GM12878 (cell line): ENCODE data around the gene RANBP9.

Source experiments
- FOXM1 ChIP-seq: IDR thresholded peaks from 2 replicates; pipeline ENCODE4 v1.6.1; 2012; ENCODE audit warnings: low read depth, mild to moderate bottlenecking, inconsistent platforms, low read length, moderate library complexity
- PML ChIP-seq: IDR thresholded peaks from 2 replicates; pipeline ENCODE4 v1.6.1; 2012; ENCODE audit warnings: low read length, inconsistent platforms
- POLR2A ChIP-seq: IDR thresholded peaks from 2 replicates; pipeline ENCODE4 v1.6.1; 2011; ENCODE audit warnings: low read depth, mild to moderate bottlenecking, low read length
- POLR2AphosphoS5 ChIP-seq: IDR thresholded peaks from 2 replicates; pipeline ENCODE4 v1.6.1; 2011; ENCODE audit warnings: mild to moderate bottlenecking, low read length, inconsistent platforms
- RAD21 ChIP-seq: IDR thresholded peaks from 2 replicates; pipeline ENCODE4 v1.6.1; 2011; ENCODE audit warnings: mild to moderate bottlenecking, low read depth, low read length, moderate library complexity; ENCODE audit not compliant: insufficient read depth
- SREBF1 ChIP-seq: IDR thresholded peaks from 2 replicates; pipeline ENCODE4 v1.6.1; 2012; ENCODE audit warnings: mild to moderate bottlenecking, low read length
- TF ChIP-seq, protein P1 (sequence below): fragments of 450-650 bp; IDR thresholded peaks from 2 replicates; pipeline ENCODE4 v1.6.1; 2016; ENCODE audit warnings: mild to moderate bottlenecking, moderate library complexity, borderline replicate concordance
- TF ChIP-seq, protein P2 (sequence below), 3 experiments: IDR thresholded peaks in 2 of 3; conservative IDR thresholded peaks in 1 of 3; 2 replicates each; pipeline ENCODE4 v1.5.1; 2011; ENCODE audit warnings: low read depth in 3 of 3, low read length in 3 of 3, mild to moderate bottlenecking in 3 of 3, control low read depth in 2 of 3, moderate library complexity in 2 of 3, inconsistent platforms in 1 of 3, mixed read lengths in 1 of 3; ENCODE audit not compliant: control insufficient read depth in 2 of 3, insufficient read depth in 1 of 3; ENCODE audit errors: extremely low read depth in 1 of 3

DNA sequence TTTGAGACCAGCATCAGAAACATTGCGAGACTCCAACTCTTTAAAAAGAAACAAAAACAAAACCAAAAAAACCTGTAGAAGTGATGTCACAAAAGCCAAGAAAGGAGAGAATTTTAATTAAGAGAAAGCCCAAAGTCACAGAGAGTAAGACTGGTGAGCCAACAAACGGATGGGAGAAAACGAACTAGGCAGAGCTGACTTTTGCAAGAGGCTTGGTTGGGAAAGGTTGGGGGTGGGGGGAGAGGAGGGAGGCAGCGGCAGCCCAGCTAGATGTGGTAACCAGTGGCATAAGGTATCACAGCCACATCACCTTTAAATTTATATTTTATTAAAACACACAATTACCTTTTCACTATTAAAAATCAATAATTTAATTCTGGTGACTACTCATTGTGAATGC is 73.0 kb downstream of the RANBP9 start:
- TF ChIP-seq RAD21 (no peak), POLR2AphosphoS5 (no peak), SREBF1 (no peak), POLR2A (no peak), FOXM1 (no peak), PML (no peak)
- TF ChIP-seq, protein P1, sequence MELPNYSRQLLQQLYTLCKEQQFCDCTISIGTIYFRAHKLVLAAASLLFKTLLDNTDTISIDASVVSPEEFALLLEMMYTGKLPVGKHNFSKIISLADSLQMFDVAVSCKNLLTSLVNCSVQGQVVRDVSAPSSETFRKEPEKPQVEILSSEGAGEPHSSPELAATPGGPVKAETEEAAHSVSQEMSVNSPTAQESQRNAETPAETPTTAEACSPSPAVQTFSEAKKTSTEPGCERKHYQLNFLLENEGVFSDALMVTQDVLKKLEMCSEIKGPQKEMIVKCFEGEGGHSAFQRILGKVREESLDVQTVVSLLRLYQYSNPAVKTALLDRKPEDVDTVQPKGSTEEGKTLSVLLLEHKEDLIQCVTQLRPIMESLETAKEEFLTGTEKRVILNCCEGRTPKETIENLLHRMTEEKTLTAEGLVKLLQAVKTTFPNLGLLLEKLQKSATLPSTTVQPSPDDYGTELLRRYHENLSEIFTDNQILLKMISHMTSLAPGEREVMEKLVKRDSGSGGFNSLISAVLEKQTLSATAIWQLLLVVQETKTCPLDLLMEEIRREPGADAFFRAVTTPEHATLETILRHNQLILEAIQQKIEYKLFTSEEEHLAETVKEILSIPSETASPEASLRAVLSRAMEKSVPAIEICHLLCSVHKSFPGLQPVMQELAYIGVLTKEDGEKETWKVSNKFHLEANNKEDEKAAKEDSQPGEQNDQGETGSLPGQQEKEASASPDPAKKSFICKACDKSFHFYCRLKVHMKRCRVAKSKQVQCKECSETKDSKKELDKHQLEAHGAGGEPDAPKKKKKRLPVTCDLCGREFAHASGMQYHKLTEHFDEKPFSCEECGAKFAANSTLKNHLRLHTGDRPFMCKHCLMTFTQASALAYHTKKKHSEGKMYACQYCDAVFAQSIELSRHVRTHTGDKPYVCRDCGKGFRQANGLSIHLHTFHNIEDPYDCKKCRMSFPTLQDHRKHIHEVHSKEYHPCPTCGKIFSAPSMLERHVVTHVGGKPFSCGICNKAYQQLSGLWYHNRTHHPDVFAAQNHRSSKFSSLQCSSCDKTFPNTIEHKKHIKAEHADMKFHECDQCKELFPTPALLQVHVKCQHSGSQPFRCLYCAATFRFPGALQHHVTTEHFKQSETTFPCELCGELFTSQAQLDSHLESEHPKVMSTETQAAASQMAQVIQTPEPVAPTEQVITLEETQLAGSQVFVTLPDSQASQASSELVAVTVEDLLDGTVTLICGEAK: no peak
- TF ChIP-seq, protein P2, sequence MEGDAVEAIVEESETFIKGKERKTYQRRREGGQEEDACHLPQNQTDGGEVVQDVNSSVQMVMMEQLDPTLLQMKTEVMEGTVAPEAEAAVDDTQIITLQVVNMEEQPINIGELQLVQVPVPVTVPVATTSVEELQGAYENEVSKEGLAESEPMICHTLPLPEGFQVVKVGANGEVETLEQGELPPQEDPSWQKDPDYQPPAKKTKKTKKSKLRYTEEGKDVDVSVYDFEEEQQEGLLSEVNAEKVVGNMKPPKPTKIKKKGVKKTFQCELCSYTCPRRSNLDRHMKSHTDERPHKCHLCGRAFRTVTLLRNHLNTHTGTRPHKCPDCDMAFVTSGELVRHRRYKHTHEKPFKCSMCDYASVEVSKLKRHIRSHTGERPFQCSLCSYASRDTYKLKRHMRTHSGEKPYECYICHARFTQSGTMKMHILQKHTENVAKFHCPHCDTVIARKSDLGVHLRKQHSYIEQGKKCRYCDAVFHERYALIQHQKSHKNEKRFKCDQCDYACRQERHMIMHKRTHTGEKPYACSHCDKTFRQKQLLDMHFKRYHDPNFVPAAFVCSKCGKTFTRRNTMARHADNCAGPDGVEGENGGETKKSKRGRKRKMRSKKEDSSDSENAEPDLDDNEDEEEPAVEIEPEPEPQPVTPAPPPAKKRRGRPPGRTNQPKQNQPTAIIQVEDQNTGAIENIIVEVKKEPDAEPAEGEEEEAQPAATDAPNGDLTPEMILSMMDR (IDR thresholded peaks at IDR 0.05 in 2 of 3, conservative IDR thresholded peaks at IDR 0.05 in 1 of 3; ENCODE audit: control insufficient read depth in 2 of 3, extremely low read depth in 1 of 3, insufficient read depth in 1 of 3, low read depth in 3 of 3, low read length in 3 of 3): no peak
